ENCODE data around the gene CCNJL.
"Not testable (repeated sequence)": the region's sequence is repeated elsewhere in the genome, so short reads cannot be mapped to it uniquely, and the experiment has no call there.

CCNJL gene

DNA sequence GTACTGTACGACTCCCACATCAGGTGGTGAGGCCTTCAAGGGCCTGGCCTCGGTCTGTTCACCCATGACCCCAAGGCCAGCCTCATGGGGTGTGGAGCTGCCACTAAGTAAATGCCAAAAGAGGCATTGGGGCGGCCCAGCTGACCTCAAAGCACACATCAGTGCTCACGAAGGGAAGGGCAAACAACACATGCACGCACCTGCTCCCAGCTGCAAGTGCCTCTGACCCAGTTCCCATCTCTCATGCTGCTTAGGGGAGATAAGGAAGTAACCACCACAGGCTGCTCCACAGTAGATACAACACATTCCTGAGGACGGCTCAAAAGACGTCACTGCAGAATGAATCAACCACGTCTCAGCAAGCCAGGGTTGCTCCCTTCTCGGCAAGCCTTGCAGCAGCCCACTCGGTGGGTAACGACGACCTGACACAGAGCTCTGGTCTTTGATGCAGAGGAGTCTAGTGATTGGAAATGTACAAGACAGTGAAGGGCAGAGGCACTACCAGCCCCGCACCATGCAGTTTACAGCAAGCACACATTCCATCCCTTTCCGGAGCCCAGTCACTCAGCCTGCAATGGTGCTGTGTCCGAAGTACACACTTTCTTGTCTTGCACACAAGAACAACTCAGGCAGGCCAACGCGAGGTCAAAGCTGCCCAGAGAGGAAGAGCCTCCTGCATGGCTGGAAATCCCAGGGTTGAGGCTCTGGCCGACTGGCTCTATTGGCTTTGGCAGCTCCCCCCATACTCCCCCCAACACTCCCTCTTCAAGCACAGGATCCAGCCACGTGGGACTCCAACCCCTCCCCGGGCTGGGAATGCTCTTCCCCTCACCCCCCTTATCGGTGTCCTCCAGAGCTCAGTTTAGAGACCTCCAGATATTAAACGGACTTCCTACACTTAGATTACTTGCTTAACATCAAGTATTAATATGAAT lies 51.2 kb downstream of the CCNJL start:
- no peak for DNase-seq (ENCODE audit: low spot score)

- DNase-seq (ENCODE audit: low spot score): no peak
Measured at GRCh38 chr5:160260006-160260775, 52.2 kb downstream of the CCNJL start.

DNA sequence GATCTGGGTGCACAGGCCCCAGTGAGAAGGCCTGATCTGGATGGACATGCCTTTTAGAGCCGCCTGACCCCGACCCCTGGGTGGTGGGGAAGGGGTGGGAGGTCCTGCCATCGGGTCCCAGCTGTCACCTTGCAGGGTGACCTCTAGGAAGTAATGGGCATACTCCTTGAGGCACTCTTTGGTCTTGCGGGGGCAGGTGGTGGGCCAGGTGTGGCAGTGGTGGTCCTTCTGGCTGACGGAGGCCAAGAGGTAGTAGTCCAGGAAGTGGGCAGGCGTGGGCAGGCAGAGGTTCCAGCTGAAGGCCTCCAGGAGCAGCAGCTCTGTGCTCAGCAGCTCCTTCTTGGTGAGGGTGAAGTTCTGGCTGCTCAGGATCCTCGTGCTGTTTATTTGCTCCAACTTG lies 53.0 kb downstream of the CCNJL start:
- DNase-seq (ENCODE audit: low spot score): no peak

DNA sequence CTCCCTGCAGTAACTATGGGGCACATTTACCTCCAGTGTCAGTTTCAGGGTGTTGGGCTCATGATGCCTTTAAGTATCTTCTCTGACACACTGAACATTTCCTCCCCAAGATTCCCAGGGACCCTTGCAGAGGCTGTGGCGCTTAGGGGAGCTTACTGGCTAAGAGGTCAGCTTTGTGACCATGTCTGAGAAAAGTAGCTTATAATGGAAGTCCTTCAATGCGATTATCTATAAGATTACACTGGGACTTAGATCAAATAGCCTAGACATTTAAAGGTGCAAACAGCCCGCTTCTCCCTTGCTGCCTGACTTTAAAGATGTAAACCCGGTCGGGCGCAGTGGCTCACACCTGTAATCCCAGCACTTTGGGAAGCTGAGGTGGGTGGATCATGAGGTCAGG lies 57.7 kb downstream of the CCNJL start:
- no peak for DNase-seq (ENCODE audit: low spot score)

DNA sequence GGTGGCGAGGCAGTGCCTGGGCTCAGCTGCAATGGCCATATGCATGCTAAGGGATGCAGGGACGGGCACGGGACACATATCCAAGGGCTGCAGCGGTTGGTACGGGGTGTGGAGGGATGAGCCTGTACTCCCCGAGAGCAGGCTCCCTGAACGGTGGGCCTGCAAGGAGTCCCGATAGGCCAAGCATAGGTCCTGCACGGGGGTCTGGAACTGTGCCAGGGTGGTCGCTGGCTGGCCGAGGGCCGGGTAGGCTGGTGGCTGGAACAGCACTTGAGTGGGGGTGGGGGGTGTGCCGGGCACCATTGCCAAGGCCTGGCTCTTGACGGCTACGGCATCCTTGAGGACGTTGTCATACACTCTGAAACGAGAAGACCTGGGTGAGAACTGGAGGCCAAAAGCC lies 58.9 kb downstream of the CCNJL start:
- DNase-seq (ENCODE audit: low spot score): no peak

DNA sequence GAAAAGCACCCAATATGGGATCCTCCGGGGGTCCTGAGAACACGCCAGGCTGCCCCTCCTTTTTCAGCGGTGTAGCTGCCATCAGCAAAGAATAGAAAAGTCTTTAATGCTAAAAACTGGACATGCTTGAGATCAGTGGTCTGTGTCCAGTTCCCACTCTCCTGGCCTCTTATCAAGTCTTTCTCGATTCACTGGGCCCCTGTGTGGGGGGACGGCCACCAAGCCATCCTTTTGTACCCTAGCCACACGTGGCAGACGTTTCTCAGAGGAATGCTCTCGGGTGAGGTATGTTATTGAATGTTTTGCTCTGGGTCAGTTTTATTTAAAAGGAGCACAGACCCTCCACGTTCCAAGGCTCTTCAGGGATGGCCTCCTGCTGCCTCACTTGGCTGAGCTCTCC lies 59.4 kb downstream of the CCNJL start:
- DNase-seq (ENCODE audit: low spot score): no peak

- no peak for DNase-seq (ENCODE audit: low spot score)
Measured at GRCh38 chr5:160251406-160252155, 60.8 kb downstream of the CCNJL start.

GRCh38 chr5:160250826-160251225 lies 61.5 kb downstream of the CCNJL start:
- DNase-seq (ENCODE audit: low spot score): no peak

DNA sequence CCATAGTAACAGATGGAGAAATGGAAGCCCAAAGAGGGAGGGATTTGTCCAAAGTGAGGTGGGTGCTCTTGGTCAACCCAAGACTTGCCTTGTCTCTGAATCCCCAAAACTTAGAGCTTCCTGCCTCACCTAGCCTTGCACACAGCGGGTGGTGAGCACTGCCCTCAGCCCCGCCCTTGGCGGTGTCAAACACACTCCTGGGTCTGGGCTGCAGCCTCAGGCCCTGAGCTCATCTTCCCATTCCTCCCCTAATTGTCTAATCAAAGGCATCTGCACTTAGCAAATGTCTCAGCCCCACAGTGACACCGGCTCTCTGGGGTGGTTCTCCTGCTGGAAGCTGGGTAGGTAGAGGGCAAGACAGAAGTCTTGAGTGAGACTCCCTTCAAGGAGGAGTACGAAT lies 62.1 kb downstream of the CCNJL start:
- DNase-seq (ENCODE audit: low spot score): no peak

GRCh38 chr5:160249570-160249969 lies 62.8 kb downstream of the CCNJL start:
- not testable (repeated sequence) for DNase-seq (ENCODE audit: low spot score)

GRCh38 chr5:160245506-160246086 lies 66.8 kb downstream of the CCNJL start:
- no peak for DNase-seq (ENCODE audit: low spot score)

DNA sequence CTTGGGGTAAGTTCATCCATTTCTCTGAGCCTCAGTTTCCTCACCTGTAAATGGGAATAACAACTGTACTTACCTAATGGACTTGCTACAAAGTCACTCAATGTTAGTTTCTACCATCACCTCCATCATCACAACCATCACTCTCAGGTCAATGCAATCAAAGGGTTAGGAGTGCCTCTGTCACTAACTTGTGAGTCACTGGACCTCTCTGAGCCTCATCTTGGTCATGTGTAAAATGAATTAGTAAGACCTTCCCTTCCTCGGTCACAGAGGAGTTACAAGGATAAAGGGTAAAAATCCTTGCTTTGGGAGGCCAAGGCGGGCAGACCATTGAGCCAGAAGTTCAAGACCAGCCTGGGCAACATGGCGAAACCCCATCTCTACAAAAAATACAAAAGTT lies 70.2 kb downstream of the CCNJL start:
- no peak for DNase-seq (ENCODE audit: low spot score)

DNA sequence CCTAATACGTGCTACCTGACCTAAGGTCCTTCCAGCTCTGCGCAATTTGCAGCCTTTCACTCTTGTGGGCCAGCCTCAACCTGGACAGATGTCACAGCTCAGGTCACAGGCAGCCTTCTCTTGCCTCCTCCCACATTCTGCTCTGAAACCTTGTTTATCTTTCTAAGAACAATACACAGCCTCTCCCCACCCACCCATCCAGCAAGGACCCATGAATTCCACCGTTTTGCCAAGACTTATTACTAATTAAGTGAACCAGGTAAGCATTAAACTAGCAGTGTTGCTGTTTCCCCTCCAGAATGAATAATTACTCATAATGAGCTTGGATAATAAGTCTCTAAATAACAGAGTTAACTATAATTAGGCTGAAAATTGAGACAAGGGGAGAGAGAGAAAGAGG lies 72.0 kb downstream of the CCNJL start:
- no peak for DNase-seq (ENCODE audit: low spot score)

DNA sequence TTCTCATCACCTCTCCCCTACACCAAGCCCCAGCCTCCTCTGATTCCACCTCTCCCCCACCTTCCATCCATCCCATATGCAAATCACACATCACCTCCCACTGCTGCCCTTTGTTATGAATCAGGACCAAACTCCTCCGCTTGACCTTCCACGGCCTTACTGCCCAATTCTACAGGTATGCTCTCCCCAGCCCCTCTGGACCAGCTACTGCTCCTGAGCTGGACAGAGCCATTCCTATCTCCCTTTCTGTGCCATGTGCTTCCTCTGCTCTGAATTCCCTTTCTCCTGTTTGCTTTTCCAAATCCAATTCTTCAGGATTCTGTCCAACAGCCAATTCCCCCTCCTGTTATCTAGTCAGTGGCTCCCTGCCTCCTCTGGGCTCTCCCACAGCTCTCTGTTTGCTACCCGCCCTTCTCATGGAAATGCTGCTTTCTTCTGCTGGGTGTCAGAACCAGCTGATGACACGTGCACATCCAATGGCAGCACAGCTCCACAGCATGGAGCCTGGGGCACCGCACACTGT lies 74.7 kb downstream of the CCNJL start:
- DNase-seq (ENCODE audit: low spot score): no peak

GRCh38 chr5:160235731-160236130 lies 76.6 kb downstream of the CCNJL start:
- no peak for DNase-seq (ENCODE audit: low spot score)

GRCh38 chr5:160233215-160233614 lies 79.1 kb downstream of the CCNJL start:
- no peak for DNase-seq (ENCODE audit: low spot score)

- no peak for DNase-seq (ENCODE audit: low spot score)
Measured at GRCh38 chr5:160231783-160232342, 80.5 kb downstream of the CCNJL start.

DNA sequence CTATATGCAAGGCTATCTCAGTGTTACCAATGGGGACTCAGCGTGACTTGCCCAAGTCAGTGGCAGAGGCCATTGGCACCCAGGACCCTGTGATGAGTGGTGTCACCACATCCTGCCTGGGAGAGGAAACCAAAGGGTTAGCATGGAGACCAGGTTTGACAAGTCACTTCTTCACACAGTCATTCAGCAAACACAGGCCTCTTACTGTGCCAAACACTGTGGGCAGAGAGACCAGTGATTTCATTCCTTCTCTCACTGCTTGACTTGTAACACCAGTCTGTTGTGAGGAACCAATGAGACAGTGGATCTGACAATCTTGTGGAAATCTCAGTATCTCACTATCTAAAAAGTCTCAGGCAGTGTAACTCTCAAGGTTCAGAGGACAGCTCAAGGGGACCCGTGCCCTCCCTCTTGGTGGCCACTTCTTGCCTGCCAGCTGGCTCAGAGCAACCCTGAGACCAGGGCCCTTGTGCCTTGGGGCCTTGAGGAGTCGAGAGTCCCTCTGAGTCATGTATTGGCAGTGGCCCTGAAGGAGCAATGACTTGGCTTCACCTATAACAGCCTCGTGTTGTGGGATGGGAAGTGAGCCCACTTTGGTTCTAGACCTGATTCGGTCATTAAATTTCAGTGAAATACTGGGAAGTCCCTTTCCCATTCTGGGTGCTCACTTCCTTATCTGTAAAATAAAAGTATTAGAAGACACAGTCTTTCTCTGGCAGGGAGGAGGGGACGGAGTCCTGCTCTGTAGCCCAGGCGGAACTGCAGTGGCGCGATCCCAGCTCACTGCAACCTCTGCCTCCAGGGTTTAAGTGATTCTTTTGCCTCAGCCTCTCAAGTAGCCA lies 81.5 kb downstream of the CCNJL start:
- no peak for DNase-seq (ENCODE audit: low spot score)

DNA sequence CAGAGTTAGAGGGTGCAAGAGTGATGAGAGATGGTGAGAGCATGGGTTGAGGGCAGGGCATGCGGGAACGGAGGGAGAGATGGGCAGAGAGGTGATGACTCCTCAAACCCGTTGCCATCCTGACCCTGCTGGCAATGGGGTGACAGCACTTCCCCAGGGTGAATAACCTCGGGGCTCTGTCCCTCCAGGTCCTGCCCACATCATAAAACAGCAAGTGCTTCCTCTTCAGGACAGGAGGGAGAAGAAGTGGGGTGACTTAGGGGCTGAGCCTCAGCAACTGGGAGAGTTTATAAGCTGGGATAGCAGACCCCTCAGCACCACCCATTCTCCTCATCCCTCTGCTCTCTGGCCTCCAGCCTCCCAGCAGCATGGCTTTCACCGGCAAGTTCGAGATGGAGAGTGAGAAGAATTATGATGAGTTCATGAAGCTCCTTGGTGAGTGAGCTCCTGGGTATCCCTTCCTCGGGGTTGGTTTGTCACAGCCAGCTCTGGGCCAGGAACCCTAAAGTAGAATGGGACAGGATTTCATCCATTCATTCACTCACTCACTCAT lies 83.1 kb downstream of the CCNJL start, which contains the start of gene FABP6:
Gene FABP6 (plus strand): TSS at position 317 of the 553 bp plus-strand sequence. CDS start 52 bp downstream, at position 369.
- no peak for DNase-seq (ENCODE audit: low spot score)

- no peak for DNase-seq (ENCODE audit: low spot score)
Measured at GRCh38 chr5:160227012-160227411, 85.4 kb downstream of the CCNJL start.

All from kidney capillary endothelial cell (primary cell).